Inferior parietal cortex (tissue), 1 donor: Measurements from ENCODE around the gene UFD1.

Experiments
- DNase-seq: peaks from one replicate; pipeline ENCODE4 v3.0.0-alpha.2; 2016; ENCODE audit errors: extremely low spot score

Gene UFD1

DNA sequence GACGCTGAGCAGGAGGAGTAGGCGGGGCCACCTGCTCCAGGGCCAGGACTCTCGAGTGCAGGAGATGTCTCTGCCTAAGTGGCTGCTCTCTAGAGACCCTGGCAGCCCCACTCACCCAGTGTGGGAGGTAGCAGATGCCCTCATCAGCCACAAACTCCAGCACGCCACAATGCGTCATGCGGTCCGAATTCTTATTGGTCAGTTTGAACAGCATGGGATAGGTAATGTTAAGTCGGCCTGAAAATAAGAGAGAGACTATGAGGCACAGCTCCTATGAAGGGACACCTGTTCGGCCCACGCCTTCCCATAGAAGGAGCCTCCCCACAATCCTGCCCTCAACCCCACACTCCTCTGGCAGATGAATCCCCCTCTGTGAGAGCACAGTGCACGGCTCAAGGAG is 7.4 kb downstream of the UFD1 start:
- DNase-seq: no peak

DNA sequence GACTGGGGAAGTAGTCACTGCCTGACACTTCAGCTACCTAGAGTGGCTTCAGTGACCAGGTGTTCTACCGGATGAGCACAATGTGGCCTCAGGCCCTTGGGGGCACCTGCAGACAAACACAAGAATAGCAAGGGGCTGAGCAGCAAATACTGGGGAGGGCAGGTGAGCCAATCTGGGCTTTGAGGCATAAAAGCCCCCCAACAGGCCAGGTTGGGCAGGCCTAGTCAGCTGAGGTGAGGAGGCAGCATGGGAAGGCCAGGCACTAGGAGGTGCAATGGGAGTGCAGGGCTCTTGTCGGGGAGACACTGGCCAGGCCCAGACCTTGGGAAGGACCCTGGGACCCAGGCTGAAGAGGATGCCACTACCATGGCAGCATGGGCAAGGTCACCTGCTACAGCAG is 9.0 kb downstream of the UFD1 start:
- no peak for DNase-seq

DNA sequence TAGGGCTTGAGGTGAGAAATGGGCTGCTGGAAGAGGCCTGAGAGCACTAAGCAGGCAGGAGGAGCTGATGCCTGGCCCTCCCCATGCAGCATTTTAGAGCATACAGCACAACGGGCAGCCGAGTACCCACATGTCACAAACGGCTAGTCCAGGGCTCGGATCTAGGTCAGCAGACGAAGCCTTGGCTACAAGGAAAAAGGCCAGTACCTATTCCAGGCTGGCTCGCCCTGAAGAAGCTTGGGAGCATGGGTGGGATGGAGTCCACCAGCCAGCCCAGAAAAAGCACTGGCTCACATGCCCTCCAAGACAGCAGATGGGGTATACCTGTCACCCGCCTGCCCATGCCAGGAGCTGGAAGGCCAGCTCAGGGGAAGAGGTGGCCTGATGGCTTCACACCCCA is 9.6 kb downstream of the UFD1 start:
- DNase-seq: no peak

DNA sequence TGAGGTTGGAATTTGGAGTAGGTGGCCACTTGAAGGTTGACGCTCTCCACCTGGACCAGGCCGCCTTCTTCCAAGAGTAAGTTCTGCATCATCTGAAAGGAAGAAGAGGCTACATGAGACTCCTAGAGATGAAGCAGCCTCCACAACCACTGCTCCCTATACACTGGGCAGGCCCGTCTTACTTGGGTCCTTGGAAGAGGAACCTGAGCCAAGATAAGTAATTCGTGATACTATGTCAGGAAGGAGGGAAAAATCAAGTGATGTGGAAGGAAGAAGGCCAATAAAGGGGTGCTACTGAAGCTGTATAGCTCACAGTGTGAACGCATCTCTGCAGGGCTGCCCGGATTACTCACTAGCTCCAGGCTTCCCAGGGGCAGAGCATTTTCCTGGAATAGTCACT is 11.1 kb downstream of the UFD1 start:
- no peak for DNase-seq

DNA sequence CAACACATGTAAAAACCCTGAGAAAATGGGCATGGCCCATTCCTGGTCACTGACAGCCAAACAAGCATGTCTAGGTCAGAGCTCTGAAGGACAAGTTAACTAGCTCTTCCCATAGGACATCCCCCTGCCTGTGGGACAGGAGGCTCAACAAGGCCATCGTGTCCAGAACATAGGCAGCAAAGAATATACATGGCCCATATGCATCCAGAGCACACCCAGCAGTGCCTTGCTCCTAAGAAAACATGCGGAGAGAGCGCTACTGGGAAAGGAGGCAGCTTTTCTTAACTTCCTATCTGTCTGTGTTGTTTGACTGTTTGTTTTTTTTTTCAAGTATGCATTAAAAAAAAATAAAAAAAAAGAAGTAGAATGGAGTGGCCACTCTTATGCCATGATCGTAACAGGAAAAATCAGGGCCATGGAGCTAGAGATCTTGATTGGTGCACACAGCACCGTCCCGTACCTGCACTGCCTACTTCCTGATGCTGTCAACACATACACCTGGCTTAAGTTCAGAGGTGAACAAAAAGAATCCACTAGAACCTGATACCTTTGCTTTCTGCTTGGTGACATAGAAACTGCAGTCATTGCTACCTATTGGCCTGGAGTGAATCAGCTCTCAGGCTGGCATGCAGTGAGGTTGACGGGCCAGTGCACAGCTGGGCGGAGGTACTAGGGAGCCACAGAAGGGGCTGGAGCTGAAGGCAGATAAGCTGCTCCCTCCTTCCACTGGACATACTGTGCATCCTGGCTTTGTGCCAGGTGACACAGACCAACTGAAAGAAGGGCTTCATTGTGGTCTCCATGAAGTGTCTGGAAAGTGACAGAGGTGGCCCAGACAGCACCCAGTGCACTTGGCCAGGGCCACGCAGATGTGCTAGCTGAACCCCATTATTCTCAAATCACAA is 11.9 kb downstream of the UFD1 start:
- no peak for DNase-seq

DNA sequence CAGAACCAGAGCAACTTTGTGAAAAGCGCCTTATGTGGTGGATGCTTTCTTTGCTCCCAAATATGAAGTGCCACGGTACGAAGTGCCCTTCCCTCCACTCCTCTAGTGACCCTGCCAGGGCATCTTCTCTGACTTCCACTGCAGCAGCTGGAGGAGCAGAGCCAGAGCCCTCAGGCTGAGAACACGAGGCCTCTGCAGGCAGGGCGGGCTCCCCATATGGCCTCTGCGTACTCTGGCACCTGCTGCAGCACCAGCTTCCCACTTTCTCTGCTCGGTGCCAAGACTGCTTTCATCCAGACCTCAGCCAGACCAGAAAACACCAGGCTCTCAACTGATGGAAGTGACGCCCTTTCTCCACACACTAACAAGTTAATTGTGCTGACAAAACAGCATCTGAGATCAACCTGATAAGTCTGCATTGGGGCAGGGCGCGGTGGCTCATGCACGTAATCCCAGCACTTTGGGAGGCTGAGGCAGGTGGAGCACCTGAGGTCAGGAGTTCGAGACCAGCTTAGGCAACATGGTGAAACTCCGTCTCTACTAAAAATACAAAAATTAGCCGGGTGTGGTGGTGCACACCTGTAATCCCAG is 12.8 kb downstream of the UFD1 start:
- no peak for DNase-seq

DNA sequence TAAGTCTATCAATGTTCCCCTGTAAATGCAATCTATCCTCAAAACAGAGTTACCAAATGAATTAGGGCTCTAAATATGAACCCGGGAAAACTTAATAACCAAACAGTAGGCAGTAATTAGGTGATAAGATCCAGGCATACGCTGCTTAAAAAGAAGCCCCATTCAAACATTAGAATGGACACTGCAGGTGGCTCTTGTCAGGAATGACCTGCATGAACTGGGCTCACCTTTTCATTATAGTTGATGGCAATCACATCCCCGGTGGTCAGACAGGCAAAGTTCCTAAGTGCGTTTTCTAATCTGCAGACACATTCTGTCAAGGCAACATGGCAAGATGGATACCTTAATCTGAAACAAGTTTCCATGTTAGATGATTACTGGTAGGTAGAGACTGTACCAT is 14.0 kb downstream of the UFD1 start:
- DNase-seq: no peak

DNA sequence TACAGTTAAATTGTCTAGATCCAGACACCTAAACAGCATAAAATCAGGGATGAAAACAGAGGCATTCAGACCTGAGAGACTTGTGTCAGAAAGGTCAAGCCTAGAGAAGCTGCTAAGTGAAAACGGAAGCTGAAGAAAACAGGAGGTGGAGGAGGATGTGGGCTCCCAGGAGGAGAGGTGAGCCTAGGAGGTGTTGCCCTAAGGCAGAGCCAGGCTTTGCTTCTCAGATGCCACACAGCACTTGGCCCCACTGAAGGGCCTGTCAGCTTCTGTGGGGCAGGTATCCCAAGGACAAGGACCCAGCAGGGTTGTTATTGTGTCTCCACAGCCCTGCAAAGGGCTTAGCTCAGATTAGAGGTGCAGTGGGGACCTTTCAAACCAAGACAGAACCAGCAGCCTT is 14.4 kb downstream of the UFD1 start:
- no peak for DNase-seq

DNA sequence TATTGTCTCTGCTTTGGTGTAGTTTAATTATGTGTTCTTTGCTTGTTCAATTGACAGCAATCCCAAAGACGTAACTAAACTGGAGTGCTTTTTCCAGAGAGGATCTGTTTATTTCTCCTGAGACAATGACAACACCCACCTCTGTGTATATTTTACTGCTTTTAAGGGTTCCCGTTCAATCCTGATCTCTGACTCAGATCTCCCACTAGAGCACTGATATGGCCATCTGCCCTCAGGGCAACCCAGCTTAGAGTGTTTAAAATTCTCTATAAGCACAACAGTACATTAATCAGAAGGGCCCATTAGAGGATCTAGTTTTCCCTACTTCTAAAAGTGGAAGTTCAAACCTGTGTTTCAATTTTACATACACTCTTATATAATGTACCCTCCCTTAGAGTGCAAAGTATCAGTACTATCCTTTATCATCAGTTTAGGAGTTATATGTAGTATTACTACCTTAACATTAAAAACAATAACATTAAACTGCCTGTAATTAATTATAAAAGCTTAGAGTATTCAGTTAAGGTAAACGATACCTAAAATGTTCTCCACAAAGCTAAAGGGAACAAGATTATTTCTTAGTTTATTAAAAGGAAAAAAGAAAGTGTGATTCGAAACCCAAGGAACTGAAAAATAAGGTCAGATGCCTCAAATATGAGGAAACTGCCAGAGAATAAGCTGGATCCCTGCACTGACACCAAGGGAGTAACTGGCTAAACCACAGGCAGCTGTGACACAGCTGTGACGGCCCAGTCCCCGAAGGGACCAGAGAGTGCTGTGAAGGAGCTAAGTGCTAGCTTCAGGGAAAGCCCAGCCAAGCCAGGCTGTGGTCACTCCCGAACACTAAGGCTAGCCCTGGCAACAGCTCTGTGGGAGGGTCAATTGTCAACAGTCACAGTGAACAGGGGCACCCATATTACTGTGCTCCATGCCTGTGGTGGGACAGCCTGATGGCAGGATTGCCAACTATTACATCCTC is 15.2 kb downstream of the UFD1 start:
- no peak for DNase-seq

DNA sequence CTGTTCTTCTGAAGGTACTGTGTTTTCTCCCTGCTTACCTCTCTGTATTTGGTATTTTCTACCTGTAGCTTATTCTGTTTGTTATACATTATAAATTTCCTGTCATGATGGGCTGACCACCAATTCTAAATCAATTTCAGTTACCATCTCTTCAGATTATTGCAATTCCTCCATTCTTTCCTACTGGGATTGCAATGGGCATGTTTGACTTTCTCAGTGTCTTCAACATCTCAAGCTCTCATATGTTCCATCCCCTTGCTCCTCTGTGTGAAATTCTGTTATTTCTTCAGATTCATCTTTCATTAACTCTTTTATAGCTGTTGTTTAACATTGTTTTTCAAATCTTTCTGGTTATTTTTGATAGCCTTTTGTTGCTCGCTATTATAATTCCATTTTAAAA is 16.0 kb downstream of the UFD1 start:
- DNase-seq: no peak

DNA sequence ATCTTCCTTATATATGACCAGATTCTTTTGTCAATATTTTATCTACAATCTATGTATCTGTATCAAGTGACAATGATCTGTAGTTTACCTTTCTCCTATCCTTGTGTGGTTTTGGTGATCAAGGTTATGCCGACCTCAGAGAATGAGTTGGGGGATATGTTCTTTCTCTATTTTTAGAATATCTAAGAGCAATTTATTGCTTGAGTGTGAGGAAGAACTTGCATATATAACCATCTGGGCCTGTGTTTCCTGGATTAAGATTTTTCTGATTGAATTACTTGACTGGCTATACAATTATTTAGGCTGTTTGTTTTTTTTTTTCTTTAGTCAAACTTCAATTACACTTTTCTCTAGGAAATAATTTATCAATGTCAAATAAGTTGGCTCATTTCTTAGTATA is 17.5 kb downstream of the UFD1 start:
- no peak for DNase-seq

DNA sequence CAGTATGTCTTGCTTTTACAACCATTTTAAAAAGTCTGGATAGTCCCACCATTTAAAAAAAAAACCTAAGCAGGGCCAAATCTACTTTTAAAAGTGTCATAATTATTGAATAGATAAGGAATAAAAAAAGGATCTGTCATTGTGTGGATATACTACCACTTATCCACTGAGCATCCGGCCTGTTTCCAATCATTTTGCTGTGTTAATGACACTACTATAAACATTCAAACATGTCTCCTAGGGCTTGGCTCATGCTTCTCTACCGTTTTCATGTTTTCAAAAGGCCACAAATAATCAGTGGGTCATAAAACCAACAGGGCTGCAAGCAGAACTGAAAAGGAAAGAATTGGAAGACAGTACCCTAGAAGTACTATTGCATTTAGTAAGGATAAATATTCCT is 19.0 kb downstream of the UFD1 start:
- DNase-seq: no peak

DNA sequence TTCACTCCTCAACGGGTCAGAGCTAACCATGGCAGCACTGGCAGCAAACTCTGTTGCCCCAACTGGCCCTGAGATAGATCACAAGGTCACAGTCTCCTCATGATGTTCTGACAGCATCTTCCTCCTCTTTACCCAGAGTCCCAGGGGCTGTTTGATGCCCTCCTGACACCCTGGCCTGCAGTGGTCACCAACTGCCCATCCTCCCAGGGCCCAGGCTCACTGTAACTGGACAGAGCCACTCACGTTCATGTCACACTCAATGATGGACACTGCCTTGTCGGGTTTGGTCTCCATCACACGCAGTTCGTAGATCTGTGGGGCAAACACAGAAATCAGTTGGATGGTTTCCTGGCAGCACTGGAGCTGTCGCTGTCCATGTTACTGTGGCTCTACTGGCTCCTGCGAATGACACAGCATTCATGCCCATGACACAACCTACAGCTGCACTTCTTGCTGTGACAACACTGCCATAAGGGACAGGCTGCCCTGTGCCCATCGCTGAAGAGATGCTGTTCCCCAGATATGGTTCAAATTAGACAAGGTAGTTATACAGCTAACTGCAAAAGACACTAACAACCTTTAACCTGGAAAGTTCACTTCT is 21.1 kb downstream of the UFD1 start:
- no peak for DNase-seq

DNA sequence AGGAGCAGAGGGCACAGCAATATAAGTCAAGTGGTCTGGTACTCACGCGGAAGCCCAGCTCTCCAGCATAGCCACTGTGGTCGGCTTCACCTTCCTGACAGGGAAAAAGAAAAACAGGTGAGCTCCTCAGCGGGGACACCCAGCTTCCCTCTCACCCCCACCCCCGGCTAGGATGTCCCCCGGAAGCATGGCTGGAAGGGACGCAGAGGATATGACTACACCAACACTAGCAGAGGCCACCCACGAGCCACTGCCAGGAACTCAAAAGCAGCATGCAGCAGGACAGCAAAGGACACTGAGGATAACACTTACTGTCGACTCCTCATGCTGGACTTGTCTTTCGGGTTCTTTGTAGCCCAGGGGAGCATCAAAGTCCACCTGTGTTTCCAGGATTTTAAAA is 22.5 kb downstream of the UFD1 start:
- no peak for DNase-seq

DNA sequence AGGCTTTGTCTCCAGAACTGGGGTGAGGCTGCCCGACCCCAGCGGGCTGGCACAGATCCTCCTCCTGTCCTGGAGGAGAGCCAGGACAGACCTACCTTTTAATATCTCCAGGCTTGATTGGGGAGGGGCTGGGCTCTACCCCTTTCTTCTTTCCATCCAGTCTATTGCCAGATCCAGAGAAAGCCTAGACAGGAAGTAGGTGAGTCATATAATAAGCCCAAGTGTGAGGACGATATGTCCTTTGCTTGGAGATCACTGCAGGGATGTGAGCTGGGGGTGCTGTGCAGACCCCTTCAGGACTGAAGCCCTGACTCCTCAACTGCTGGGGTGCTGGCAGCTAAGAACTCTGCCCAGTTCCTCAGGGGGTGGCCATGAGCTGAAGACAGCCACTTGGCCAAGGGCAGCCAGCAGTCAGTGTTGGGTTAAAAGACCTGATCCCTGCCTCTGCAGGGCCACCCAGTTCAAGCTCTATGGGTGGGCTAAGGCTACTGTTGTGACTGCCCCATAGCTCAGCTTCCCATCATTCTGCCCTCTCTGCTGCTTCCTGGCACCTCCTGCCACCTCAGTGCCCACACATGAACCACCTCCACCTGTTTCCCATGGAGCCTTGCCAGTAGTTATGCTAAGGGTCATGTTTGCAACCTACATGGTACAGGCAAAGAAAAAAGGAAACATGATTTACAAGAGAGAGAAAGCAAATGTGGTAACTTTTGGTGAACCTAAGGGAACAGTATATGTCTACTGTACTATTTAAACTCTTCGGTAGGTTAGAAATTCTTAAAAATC is 23.2 kb downstream of the UFD1 start:
- DNase-seq: no peak

DNA sequence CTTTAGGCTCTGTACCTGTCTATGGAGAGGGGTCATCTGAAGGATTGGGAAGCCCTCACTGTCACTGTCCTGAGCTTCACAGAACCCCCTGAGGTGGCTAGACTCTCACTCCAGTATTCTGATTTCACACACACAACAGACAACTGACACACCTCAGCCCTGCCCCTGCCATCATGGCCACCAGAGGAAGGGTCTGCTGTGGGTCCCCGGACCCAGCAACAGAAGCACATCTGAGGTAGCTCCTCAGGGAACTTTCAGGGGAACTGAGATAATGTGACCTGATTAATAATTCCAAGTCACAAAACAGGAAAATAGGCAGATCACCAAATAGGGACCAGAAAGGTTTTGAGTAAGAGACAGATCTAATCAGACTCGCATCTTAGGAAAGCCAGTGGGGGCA is 24.0 kb downstream of the UFD1 start:
- DNase-seq: no peak

DNA sequence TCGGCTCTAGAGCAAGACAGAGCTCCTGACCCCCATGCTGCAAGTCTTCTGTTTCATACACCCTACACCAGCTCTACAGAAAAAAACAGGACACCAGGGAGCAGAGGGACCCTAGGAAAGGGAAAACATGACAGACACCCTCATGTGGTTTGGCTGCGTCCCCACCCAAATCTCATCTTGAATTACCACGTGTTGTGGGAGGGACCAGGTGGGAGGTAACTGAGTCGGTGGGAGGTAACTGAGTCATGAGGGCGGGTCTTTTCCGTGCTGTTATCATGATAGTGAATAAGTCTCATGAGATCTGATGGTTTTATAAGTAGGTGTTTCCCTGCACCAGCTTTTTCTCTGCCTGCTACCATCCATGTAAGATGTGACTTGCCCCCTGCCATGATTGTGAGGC is 24.8 kb downstream of the UFD1 start:
- DNase-seq: no peak

DNA sequence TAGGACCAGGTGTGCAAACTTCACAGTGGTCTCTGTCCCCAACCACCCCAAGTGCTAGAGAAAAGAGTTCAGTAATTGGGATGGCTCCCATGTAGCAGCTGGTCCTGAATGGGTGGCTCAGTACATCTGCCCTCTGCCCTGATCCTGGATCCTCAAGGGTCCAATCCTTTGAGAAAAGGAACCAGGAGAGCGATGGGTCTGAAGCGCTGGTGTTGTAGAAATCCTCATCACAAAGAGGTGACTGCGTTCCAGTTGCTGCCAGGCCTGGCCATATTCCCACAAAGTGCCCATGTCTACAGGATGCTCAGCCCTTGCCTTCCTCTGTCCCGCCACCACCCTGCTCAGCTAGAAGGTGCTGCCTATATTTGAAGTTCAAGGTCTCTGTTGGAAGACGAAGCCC is 25.3 kb downstream of the UFD1 start:
- DNase-seq: no peak

DNA sequence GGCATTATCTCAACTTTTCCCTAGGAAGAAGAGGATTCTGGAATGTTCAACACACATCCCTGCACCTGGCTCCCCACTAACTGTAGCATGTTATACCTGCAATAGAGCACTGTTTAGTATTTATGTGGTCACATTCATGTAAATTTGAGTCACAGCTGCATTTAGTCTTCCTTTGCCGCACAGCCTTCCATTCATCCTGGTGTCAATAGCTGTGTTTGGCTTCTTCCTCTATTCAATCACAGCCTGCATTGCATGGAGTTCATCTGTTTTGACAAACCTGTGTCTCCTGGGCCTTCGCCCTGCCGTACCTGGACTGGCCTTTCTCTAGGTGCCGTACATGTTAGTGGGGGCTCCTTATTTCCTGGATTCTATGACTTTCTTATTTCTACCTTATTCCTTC is 27.4 kb downstream of the UFD1 start:
- no peak for DNase-seq

DNA sequence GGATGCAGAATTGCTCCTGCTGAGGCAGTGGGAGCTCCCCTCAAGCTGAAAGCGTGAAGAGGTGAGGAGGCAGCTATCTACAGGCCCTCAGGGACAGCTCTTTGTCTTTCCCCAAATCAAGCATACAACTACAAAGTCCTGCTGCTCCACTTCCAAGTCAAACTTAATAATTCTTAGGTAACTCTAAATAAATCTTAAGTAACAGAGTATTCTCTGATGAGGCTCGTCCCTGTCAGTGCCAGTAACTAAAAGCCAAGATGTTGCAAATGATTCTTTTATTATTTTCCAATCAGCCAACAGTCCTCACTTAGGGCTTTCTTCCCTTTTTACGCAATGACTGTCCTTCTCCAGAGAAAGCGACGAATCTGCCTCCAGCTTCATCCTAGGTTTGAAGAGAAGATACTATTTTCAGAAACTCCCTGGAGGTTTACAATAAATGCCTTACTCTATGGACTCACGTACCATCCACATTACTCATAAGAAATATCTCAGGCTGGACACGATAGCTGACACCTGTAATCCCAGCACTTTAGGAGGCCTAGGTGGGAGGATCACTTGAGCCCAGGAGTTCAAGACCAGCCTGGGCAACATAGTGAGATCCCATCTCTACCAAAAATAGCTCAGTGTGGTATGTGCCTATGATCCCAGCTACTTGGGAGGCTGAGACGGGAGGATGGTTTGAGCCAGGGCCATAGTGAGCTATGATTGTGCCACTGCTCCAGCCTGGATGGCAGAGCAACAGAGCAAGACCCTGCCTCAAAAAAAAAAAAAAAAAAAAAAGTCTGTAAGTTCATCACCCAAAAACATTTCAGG is 28.4 kb downstream of the UFD1 start:
- DNase-seq: no peak
